Caco-2 (cell line): ENCODE results near the gene ST6GALNAC3. TPM values are rescaled to one million over a fixed set of nuclear protein-coding genes. Genes with fewer than 3 reads are reported as not detected.

Source experiments
- Bru-seq: library from RNA; stranded (reverse); fragments of 400-500 nt; gene quantifications from one replicate; lab custom pipeline; 2021; lab: Mats Ljungman, UMichigan
- BruChase-seq, 2 experiments: library from RNA; stranded (reverse); fragments of 400-500 nt; gene quantifications; one replicate each; lab custom pipeline; 2021; lab: Mats Ljungman, UMichigan
- BruUV-seq: library from RNA; stranded (reverse); fragments of 400-500 nt; replicated peaks from 2 replicates; lab custom pipeline; 2021; lab: Mats Ljungman, UMichigan
- CTCF ChIA-PET: fragments of 300-600 bp; sonication (Branson Sonifier 250); formaldehyde crosslinking; loops from one replicate; lab custom pipeline; 2022; ENCODE audit warnings: antibody characterized with exemption; lab: Charles Lee
- POLR2A ChIA-PET: fragments of 300-600 bp; sonication (Branson Sonifier 250); formaldehyde crosslinking; loops from one replicate; lab custom pipeline; 2022; ENCODE audit warnings: antibody characterized with exemption; lab: Charles Lee
- DNase-seq, 2 experiments: peaks; one replicate each; pipeline versions ENCODE4 v3.0.0 to v3.0.0-alpha.2; 2020 to 2022
- H3K27me3 ChIP-seq: replicated peaks from 2 replicates; pipeline ENCODE4 v1.6.0; 2011; ENCODE audit warnings: low read length; ENCODE audit not compliant: control insufficient read depth, insufficient read depth
- H3K36me3 ChIP-seq: 2 replicates; pipeline ENCODE4 v1.5.1; 2011; ENCODE audit warnings: low read length; ENCODE audit not compliant: control insufficient read depth, insufficient read depth
- H3K4me1 ChIP-seq: fragments of 250-450 bp; sonication (Bioruptor Pico); 2 replicates; pipeline ENCODE4 v1.5.1; 2020; ENCODE audit warnings: mild to moderate bottlenecking
- H3K4me3 ChIP-seq: 2 replicates; pipeline ENCODE4 v1.5.1; 2011; ENCODE audit warnings: low read depth, mild to moderate bottlenecking, control low read depth, low read length
- H3K9me3 ChIP-seq: fragments of 250-450 bp; sonication (Bioruptor Pico); 2 replicates; pipeline ENCODE4 v1.5.1; 2020; ENCODE audit warnings: mild to moderate bottlenecking, moderate library complexity
- H3K27ac Mint-ChIP-seq: one replicate; pipeline ENCODE4 v1.8.0; 2022; ENCODE audit warnings: mixed read lengths; ENCODE audit not compliant: unreplicated experiment
- H3K27me3 Mint-ChIP-seq: one replicate; pipeline ENCODE4 v1.8.0; 2022; ENCODE audit warnings: mixed read lengths; ENCODE audit not compliant: insufficient read depth, unreplicated experiment
- H3K36me3 Mint-ChIP-seq: one replicate; pipeline ENCODE4 v1.8.0; 2022; ENCODE audit warnings: mild to moderate bottlenecking, mixed read lengths; ENCODE audit not compliant: insufficient read depth, unreplicated experiment
- H3K4me1 Mint-ChIP-seq: one replicate; pipeline ENCODE4 v1.8.0; 2022; ENCODE audit warnings: low read depth, mixed read lengths; ENCODE audit not compliant: unreplicated experiment
- H3K4me3 Mint-ChIP-seq: one replicate; pipeline ENCODE4 v1.8.0; 2022; ENCODE audit warnings: mild to moderate bottlenecking, moderate library complexity, mixed read lengths; ENCODE audit not compliant: unreplicated experiment
- H3K9me3 Mint-ChIP-seq: one replicate; pipeline ENCODE4 v1.8.0; 2022; ENCODE audit warnings: mixed read lengths; ENCODE audit not compliant: unreplicated experiment
- intact Hi-C: fragments of 100-400 bp; cut with micrococcal nuclease; formaldehyde crosslinking; loops from one replicate; pipeline ENCODE4 v1.10.0; 2022; ENCODE audit not compliant: unreplicated experiment
- long read RNA-seq: library from polyadenylated mRNA; stranded (forward); transcript quantifications from one replicate; pipeline ENCODE4 v2.0.0, GENCODE V29; 2022
- total RNA-seq: library from RNA; stranded (reverse); gene quantifications from 2 replicates; pipeline ENCODE4 v1.2.3, GENCODE V29; 2022
- TF ChIP-seq, protein P1 (sequence below), 2 experiments: fragments of 200-600 bp in 1 of 2; IDR thresholded peaks; 1 replicate in 1 of 2; 2 replicates in 1 of 2; pipeline versions ENCODE4 v1.5.1 to v1.8.0; 2011 to 2022; ENCODE audit warnings: antibody characterized with exemption in 1 of 2, control low read depth in 1 of 2, inconsistent platforms in 1 of 2, low read depth in 1 of 2, low read length in 1 of 2, mild to moderate bottlenecking in 1 of 2, moderate library complexity in 1 of 2; ENCODE audit not compliant: insufficient read depth in 1 of 2, severe bottlenecking in 1 of 2, unreplicated experiment in 1 of 2

ST6GALNAC3 gene
- total RNA-seq = 16.0 and 17.5 TPM in 2 replicates
- Bru-seq, nascent RNA = percentile 69 among the genes with signal in this experiment
- percentile 80 among the genes with signal in this experiment for BruChase-seq, experiment 1, labeled RNA remaining after a 2-hour chase
- BruChase-seq, experiment 2, labeled RNA remaining after a 6-hour chase = percentile 65 among the genes with signal in this experiment
- long read RNA-seq, partial matches to known transcripts = 1 of 5 reads
- long read RNA-seq, other reads (novel, unspliced or antisense) = 4 of 5 reads

DNA sequence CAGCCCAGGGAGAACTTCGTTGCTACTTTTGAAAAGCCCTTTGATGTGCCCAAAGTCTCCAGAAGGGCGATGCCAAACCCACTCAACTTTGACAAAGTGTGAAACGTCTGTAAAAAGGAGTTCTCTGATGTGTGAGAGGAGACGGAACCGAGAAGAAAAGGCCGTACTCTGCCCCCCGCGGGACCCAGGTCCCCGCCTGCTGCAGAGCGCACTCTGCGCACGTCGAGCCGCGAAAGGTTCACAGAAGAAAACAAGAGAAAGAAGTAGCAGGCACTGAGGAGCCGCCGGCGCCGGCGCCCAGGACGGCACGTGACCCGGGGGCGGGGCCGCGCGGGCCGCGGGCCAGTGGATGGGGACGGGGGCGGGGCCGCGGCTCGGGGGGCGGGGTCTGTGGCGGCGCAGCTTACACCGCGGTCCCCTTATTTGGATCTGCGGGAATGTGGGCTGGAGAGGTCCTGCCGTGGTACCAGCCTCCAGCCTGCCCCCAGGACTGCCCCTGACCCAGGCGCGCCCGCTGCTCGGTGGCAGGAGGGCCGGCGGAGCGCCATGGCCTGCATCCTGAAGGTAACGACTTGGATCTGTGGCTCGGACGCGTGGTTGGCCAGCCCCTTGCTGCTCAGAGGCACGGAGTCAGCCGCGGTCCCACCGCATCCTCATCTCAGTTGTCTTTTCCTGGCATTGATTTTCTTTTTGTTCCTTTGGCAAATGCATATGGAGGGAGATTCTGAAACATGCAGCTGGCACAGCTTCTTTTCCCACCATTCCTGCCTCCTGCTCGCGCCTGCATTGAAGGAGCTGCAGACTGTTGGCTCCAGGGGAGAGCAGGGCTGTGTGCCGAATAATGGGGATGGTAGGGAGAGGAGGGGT lies at the start of gene ST6GALNAC3:
TSS of gene ST6GALNAC3 (plus strand) at position 426 of the 867 bp plus-strand sequence.
- no TSS peak for BruUV-seq
- no peaks in the 10 kb centered on the region for H3K9me3 ChIP-seq
- no peaks in the 10 kb centered on the region for H3K9me3 Mint-ChIP-seq
- peaks cover 10% of the 10 kb centered on the region; the same call in 1 of the 2 replicates for H3K4me1 ChIP-seq
- no peaks in the 10 kb centered on the region for H3K27me3 ChIP-seq
- H3K36me3 ChIP-seq = no peaks in the 10 kb centered on the region
- H3K36me3 Mint-ChIP-seq = no peaks in the 10 kb centered on the region
- H3K4me3 ChIP-seq = peak within 1 kb of the TSS; percentile 60
- H3K27me3 Mint-ChIP-seq = no peaks in the 10 kb centered on the region
- H3K27ac Mint-ChIP-seq = peak within 1 kb of the TSS; percentile 80
- intact Hi-C loops = loop anchor here (2.0 kb wide), 1 partner anchor 84 kb away; no protein-coding TSS in a partner anchor
- ChIA-PET POLR2A (no interaction called here), CTCF (no interaction called here)
- H3K4me1 Mint-ChIP-seq = peaks cover 8% of the 10 kb centered on the region
- peak; percentile 77 to 81 for DNase-seq
- TF ChIP-seq, protein P1, sequence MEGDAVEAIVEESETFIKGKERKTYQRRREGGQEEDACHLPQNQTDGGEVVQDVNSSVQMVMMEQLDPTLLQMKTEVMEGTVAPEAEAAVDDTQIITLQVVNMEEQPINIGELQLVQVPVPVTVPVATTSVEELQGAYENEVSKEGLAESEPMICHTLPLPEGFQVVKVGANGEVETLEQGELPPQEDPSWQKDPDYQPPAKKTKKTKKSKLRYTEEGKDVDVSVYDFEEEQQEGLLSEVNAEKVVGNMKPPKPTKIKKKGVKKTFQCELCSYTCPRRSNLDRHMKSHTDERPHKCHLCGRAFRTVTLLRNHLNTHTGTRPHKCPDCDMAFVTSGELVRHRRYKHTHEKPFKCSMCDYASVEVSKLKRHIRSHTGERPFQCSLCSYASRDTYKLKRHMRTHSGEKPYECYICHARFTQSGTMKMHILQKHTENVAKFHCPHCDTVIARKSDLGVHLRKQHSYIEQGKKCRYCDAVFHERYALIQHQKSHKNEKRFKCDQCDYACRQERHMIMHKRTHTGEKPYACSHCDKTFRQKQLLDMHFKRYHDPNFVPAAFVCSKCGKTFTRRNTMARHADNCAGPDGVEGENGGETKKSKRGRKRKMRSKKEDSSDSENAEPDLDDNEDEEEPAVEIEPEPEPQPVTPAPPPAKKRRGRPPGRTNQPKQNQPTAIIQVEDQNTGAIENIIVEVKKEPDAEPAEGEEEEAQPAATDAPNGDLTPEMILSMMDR (IDR thresholded peaks at IDR 0.05; ENCODE audit: insufficient read depth in 1 of 2, low read depth in 1 of 2, low read length in 1 of 2, severe bottlenecking in 1 of 2, unreplicated experiment in 1 of 2) = no peak
- peak within 1 kb of the TSS; percentile 96 for H3K4me3 Mint-ChIP-seq

DNA sequence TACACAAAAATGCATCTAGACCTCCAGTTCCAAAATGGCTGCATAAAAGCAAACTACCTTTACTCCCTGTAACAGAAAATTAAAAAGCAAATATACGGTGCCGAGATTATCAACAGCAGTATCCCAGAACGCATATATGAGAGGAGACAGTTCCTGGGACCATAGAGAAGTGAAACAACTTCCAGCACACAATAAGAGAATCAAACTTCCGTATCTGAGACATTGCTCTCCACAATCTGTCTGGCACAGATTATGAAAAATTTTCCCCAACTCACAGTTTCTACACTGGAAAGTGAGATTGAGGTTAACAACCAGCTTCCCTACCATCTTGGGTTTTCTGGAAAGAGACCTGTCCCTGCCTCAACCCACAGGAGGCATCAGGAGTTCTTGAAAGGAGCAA lies 47.2 kb upstream of the ST6GALNAC3 start:
- TF ChIP-seq, protein P1 (IDR thresholded peaks at IDR 0.05; ENCODE audit: insufficient read depth in 1 of 2, low read depth in 1 of 2, low read length in 1 of 2, severe bottlenecking in 1 of 2, unreplicated experiment in 1 of 2) = no peak
- Mint-ChIP-seq H3K27me3 (no peaks in the 10 kb centered on the region), H3K4me1 (no peaks in the 10 kb centered on the region), H3K27ac (no peak overlapping the region), H3K9me3 (no peaks in the 10 kb centered on the region), H3K4me3 (no peak overlapping the region), H3K36me3 (no peaks in the 10 kb centered on the region)
- no peaks in the 10 kb centered on the region for H3K9me3 ChIP-seq
- DNase-seq = no peak
- intact Hi-C loops = no loop called here
- ChIA-PET CTCF (no interaction called here), POLR2A (no interaction called here)
- H3K36me3 ChIP-seq = no peaks in the 10 kb centered on the region
- BruUV-seq = no TSS peak
- 0 out of 2 replicates have a peak, but pooled peaks cover 5% of the 10 kb centered on the region for H3K4me1 ChIP-seq
- no peaks in the 10 kb centered on the region for H3K27me3 ChIP-seq
- H3K4me3 ChIP-seq = no peak overlapping the region

DNA sequence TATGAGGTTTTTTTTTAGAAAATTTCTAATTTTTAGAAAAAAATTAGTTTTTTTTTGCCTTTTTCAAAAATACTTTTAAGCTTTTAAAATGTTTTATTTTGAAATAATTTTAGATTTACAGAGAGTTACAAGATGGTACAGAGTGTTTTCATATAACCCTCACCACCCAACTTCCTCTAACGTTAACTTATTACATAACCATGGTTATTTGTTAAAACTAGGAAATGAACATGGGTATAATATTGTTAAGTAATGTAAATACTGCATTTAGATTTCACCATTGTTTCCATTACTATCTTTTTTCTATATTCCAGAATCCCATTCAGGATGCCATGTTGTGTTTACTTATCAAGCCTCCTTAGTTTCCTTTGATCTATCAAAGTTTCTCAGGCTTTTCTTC lies 45.2 kb upstream of the ST6GALNAC3 start:
- CTCF ChIA-PET = no interaction called here
- Mint-ChIP-seq H3K27me3 (no peaks in the 10 kb centered on the region), H3K4me3 (no peak overlapping the region), H3K27ac (no peak overlapping the region), H3K36me3 (no peaks in the 10 kb centered on the region), H3K9me3 (no peaks in the 10 kb centered on the region), H3K4me1 (no peaks in the 10 kb centered on the region)
- TF ChIP-seq, protein P1 (IDR thresholded peaks at IDR 0.05; ENCODE audit: insufficient read depth in 1 of 2, low read depth in 1 of 2, low read length in 1 of 2, severe bottlenecking in 1 of 2, unreplicated experiment in 1 of 2) = no peak
- BruUV-seq = no TSS peak
- Histone ChIP-seq H3K4me3 (no peak overlapping the region), H3K4me1 (0 out of 2 replicates have a peak, but pooled peaks cover 2% of the 10 kb centered on the region), H3K27me3 (no peaks in the 10 kb centered on the region), H3K36me3 (no peaks in the 10 kb centered on the region), H3K9me3 (no peaks in the 10 kb centered on the region)
- no peak for DNase-seq
- POLR2A ChIA-PET = no interaction called here
- intact Hi-C loops = no loop called here
